Endothelial cell of umbilical vein (primary cell): ENCODE results near the gene C8A. TPM values are rescaled to one million over a fixed set of nuclear protein-coding genes. Genes with fewer than 3 reads are reported as not detected.

Experiments
- BruUV-seq: library from RNA; stranded (reverse); fragments of 400-500 nt; replicated peaks from 2 replicates; lab custom pipeline; 2021; lab: Mats Ljungman, UMichigan
- CTCF ChIA-PET: fragments of 300-600, 350-600 bp; sonication (Branson Sonifier 250); formaldehyde crosslinking; loops from one replicate; lab custom pipeline; 2021; ENCODE audit warnings: antibody characterized with exemption, inconsistent platforms; lab: Charles Lee
- POLR2A ChIA-PET: fragments of 300-600, 350-600 bp; sonication (Branson Sonifier 250); formaldehyde crosslinking; loops from one replicate; lab custom pipeline; 2021; ENCODE audit warnings: antibody characterized with exemption, inconsistent platforms; lab: Charles Lee
- DNase-seq: peaks from one replicate; pipeline ENCODE4 v3.0.0-alpha.2; 2011; ENCODE audit warnings: low read depth, low spot score
- FAIRE-seq: peaks from 2 replicates; lab custom pipeline; 2011; peaks lifted over from hg19 to GRCh38; lab: Jason Lieb, UNC
- H2AFZ ChIP-seq: 2 replicates; pipeline ENCODE4 v1.6.0; 2012; ENCODE audit warnings: low read depth, low read length, control low read depth, inconsistent platforms
- H3K27ac ChIP-seq: 2 replicates; pipeline ENCODE4 v1.5.1; 2011; ENCODE audit warnings: low read depth, mild to moderate bottlenecking, control low read depth, low read length, moderate library complexity; ENCODE audit not compliant: insufficient read depth
- H3K27me3 ChIP-seq, 2 experiments: 2 replicates each; pipeline versions ENCODE4 v1.6.0 to v1.6.1; 2011; ENCODE audit warnings: low read length in 2 of 2, mixed read lengths in 1 of 2; ENCODE audit not compliant: control insufficient read depth in 2 of 2, insufficient read depth in 2 of 2
- H3K36me3 ChIP-seq, 2 experiments: 2 replicates in 1 of 2; 3 replicates in 1 of 2; pipeline ENCODE4 v1.5.1; 2011; ENCODE audit warnings: low read length in 2 of 2, mild to moderate bottlenecking in 1 of 2, moderate library complexity in 1 of 2; ENCODE audit not compliant: control insufficient read depth in 2 of 2, insufficient read depth in 2 of 2; ENCODE audit errors: extremely low read depth in 1 of 2
- H3K4me1 ChIP-seq: 3 replicates; pipeline ENCODE4 v1.5.1; 2011; ENCODE audit warnings: mild to moderate bottlenecking, low read length; ENCODE audit not compliant: control insufficient read depth, insufficient read depth; ENCODE audit errors: extremely low read depth
- H3K4me2 ChIP-seq: 2 replicates; pipeline ENCODE4 v1.6.1; 2011; ENCODE audit warnings: low read length, control low read depth, mixed read lengths; ENCODE audit not compliant: insufficient read depth
- H3K4me3 ChIP-seq, 3 experiments: fragments of 200-600 bp in 1 of 3; sonication (generic), shearing (Covaris generic) in 1 of 3; replicated peaks in 1 of 3; 2 replicates each; pipeline ENCODE4 v1.5.1; 2011 to 2016; ENCODE audit warnings: control low read depth in 3 of 3, low read length in 3 of 3, mild to moderate bottlenecking in 2 of 3, inconsistent platforms in 1 of 3, low read depth in 1 of 3, moderate library complexity in 1 of 3; ENCODE audit not compliant: insufficient read depth in 1 of 3
- H3K79me2 ChIP-seq: 2 replicates; pipeline ENCODE4 v1.6.0; 2012; ENCODE audit warnings: low read length, inconsistent platforms; ENCODE audit not compliant: control insufficient read depth, insufficient read depth
- H3K9ac ChIP-seq: replicated peaks from 2 replicates; pipeline ENCODE3; 2011; ENCODE audit warnings: low read length, control low read depth; ENCODE audit not compliant: insufficient read depth; ENCODE audit errors: extremely low read depth
- H3K9me1 ChIP-seq: replicated peaks from 3 replicates; pipeline ENCODE4 v1.6.0; 2011; ENCODE audit warnings: mild to moderate bottlenecking, low read length; ENCODE audit not compliant: control insufficient read depth, insufficient read depth; ENCODE audit errors: extremely low read depth
- H3K9me3 ChIP-seq: replicated peaks from 2 replicates; pipeline ENCODE4 v1.5.1; 2012; ENCODE audit warnings: low read length, inconsistent platforms; ENCODE audit not compliant: control insufficient read depth, insufficient read depth
- H4K20me1 ChIP-seq: replicated peaks from 2 replicates; pipeline ENCODE3; 2011; ENCODE audit warnings: mild to moderate bottlenecking, low read length; ENCODE audit not compliant: control insufficient read depth, insufficient read depth; ENCODE audit errors: extremely low read depth
- EZH2 ChIP-seq: IDR thresholded peaks from 2 replicates; pipeline ENCODE4 v1.6.1; 2012; ENCODE audit warnings: borderline replicate concordance, low read depth, mild to moderate bottlenecking, moderate library complexity, low read length, inconsistent platforms; ENCODE audit not compliant: severe bottlenecking
- FOS ChIP-seq: IDR thresholded peaks from 2 replicates; pipeline ENCODE4 v1.6.1; 2011; ENCODE audit warnings: mild to moderate bottlenecking, low read length, moderate library complexity, borderline replicate concordance; ENCODE audit not compliant: insufficient read depth
- GATA2 ChIP-seq: IDR thresholded peaks from 2 replicates; pipeline ENCODE4 v1.7.0; 2011; ENCODE audit warnings: low read depth, mild to moderate bottlenecking, moderate library complexity, mixed read lengths, low read length; ENCODE audit not compliant: insufficient read length, insufficient read depth
- JUN ChIP-seq: IDR thresholded peaks from 2 replicates; pipeline ENCODE4 v1.6.1; 2011; ENCODE audit warnings: borderline replicate concordance, low read depth; ENCODE audit not compliant: insufficient read length, insufficient read depth
- MYC ChIP-seq: IDR thresholded peaks from one replicate; pipeline ENCODE4 v1.6.1; 2011; ENCODE audit warnings: mild to moderate bottlenecking, low read depth, low read length
- POLR2A ChIP-seq: IDR thresholded peaks from 2 replicates; pipeline ENCODE4 v1.6.1; 2012; ENCODE audit warnings: low read depth, mild to moderate bottlenecking, control low read depth, low read length
- POLR2AphosphoS5 ChIP-seq: IDR thresholded peaks from 2 replicates; pipeline ENCODE4 v1.6.1; 2012; ENCODE audit warnings: low read depth, mild to moderate bottlenecking, control low read depth, low read length, moderate library complexity; ENCODE audit not compliant: insufficient read depth
- dilution Hi-C: fragments of 300-500 bp; cut with MboI; formaldehyde crosslinking; loops from one replicate; pipeline ENCODE4 v1.15.0; 2019; ENCODE audit warnings: low sequenced_read_pairs; ENCODE audit not compliant: extremely low pct_ligation_motif_present
- intact Hi-C: fragments of 100-400 bp; cut with micrococcal nuclease; formaldehyde crosslinking; loops from one replicate; pipeline ENCODE4 v1.10.0; 2022
- polyA plus RNA-seq, 4 experiments: library from polyadenylated mRNA; depleted of rRNA in 3 of 4; stranded (reverse) in 3 of 4; unstranded in 1 of 4; fragments of >200 nt; gene quantifications; 2 replicates each; pipeline versions ENCODE4 v1.2.1 to v1.2.3, GENCODE V29; 2011 to 2012; ENCODE audit warnings: missing spikeins in 1 of 4
- total RNA-seq: library from RNA; stranded (reverse); gene quantifications from 2 replicates; pipeline ENCODE4 v1.2.3, GENCODE V29; 2021
- TF ChIP-seq, protein P1 (sequence below): IDR thresholded peaks from 2 replicates; pipeline ENCODE4 v1.6.1; 2011; ENCODE audit not compliant: insufficient read depth, insufficient read length
- TF ChIP-seq, protein P2 (sequence below), 2 donors: IDR thresholded peaks; 1 replicate in 1 of 2; 2 replicates in 1 of 2; pipeline ENCODE4 v1.5.1; 2011; ENCODE audit warnings: low read length in 2 of 2, mild to moderate bottlenecking in 2 of 2, moderate library complexity in 2 of 2, control low read depth in 1 of 2, inconsistent platforms in 1 of 2, low read depth in 1 of 2; ENCODE audit not compliant: insufficient read depth in 1 of 2; ENCODE audit errors: extremely low read depth in 1 of 2

The C8A gene
- total and polyA plus RNA-seq, 2 donors (not counting 3 experiments of a cell fraction or from before 2014, with no cell fraction given), result not detected

DNA sequence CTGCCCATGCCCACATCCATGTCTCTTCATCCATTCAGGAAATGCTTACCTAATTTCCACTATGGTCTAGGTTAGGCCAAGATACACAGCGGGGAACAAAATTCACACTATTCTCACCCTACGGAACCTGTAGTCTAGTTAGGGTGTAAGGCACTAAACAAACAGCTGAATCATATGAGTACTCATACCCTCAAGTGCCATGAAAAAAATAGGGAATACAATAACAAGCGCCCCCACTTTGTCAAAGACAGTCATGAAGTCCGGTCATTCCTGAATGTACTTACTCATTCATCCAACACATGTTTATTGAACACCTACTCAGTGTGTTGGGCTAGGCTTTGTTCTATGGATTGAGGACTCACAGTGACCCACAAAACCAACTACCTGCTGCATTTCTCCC is 29.2 kb upstream of the C8A start:
- Histone ChIP-seq H3K27ac (no peak overlapping the region), H3K27me3 (no peaks in the 10 kb centered on the region), H2AFZ (no peak overlapping the region), H3K9me1 (no peaks in the 10 kb centered on the region), H3K36me3 (no peaks in the 10 kb centered on the region), H3K9ac (no peak overlapping the region), H3K4me2 (no peak overlapping the region), H3K9me3 (no peaks in the 10 kb centered on the region), H3K4me1 (no peaks in the 10 kb centered on the region), H3K4me3 (no peak overlapping the region), H4K20me1 (no peaks in the 10 kb centered on the region), H3K79me2 (no peaks in the 10 kb centered on the region)
- ChIA-PET POLR2A (no interaction called here), CTCF (no interaction called here)
- TF ChIP-seq, protein P1, sequence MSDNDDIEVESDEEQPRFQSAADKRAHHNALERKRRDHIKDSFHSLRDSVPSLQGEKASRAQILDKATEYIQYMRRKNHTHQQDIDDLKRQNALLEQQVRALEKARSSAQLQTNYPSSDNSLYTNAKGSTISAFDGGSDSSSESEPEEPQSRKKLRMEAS, result no peak
- TF ChIP-seq EZH2 (no peak), GATA2 (no peak), POLR2A (no peak), MYC (no peak), JUN (no peak), POLR2AphosphoS5 (no peak), FOS (no peak)
- TF ChIP-seq, protein P2, sequence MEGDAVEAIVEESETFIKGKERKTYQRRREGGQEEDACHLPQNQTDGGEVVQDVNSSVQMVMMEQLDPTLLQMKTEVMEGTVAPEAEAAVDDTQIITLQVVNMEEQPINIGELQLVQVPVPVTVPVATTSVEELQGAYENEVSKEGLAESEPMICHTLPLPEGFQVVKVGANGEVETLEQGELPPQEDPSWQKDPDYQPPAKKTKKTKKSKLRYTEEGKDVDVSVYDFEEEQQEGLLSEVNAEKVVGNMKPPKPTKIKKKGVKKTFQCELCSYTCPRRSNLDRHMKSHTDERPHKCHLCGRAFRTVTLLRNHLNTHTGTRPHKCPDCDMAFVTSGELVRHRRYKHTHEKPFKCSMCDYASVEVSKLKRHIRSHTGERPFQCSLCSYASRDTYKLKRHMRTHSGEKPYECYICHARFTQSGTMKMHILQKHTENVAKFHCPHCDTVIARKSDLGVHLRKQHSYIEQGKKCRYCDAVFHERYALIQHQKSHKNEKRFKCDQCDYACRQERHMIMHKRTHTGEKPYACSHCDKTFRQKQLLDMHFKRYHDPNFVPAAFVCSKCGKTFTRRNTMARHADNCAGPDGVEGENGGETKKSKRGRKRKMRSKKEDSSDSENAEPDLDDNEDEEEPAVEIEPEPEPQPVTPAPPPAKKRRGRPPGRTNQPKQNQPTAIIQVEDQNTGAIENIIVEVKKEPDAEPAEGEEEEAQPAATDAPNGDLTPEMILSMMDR (IDR thresholded peaks at IDR 0.05; ENCODE audit: extremely low read depth in 1 of 2, insufficient read depth in 1 of 2, low read depth in 1 of 2, low read length in 2 of 2), result no peak
- intact Hi-C loops (loop anchor here (10.0 kb wide), 1 partner anchor 1681 kb away; no protein-coding TSS in a partner anchor), dilution Hi-C loops (no loop called here)
- BruUV-seq, result no TSS peak
- FAIRE-seq, result no peak
- no peak for DNase-seq
